IMR-90 (cell line): Measurements from ENCODE around the gene PLAAT4. TPM values are rescaled to one million over a fixed set of nuclear protein-coding genes. Genes with fewer than 3 reads are reported as not detected.

Source experiments
- ATAC-seq: fragments of 200-7000 bp; cut with Tn5 transposase; 2 replicates; pipeline ENCODE4 v1.9.1; 2020; ENCODE audit warnings: low read depth, mild to moderate bottlenecking, moderate library complexity
- BruUV-seq: library from RNA; stranded (reverse); fragments of 400-500 nt; replicated peaks from 2 replicates; lab custom pipeline; 2021; lab: Mats Ljungman, UMichigan
- CTCF ChIA-PET: fragments of 300-600 bp; formaldehyde crosslinking; extraction: SDS; loops from one replicate; lab custom pipeline; 2021; ENCODE audit warnings: antibody characterized with exemption; lab: Yijun Ruan, JAX
- POLR2A ChIA-PET: fragments of 300-600 bp; sonication (Branson Sonifier 250); formaldehyde crosslinking; loops from one replicate; lab custom pipeline; 2022; ENCODE audit warnings: antibody characterized with exemption; ENCODE audit not compliant: unreplicated experiment; lab: Charles Lee
- DNase-seq: peaks from one replicate; pipeline ENCODE4 v3.0.0; 2013
- H2AFZ ChIP-seq: replicated peaks from 2 replicates; pipeline ENCODE3; 2013; ENCODE audit warnings: low read length, mild to moderate bottlenecking; ENCODE audit not compliant: poor library complexity
- H2AK5ac ChIP-seq: 2 replicates; pipeline ENCODE4 v1.6.1; 2013; ENCODE audit warnings: low read depth, low read length, inconsistent platforms
- H2AK9ac ChIP-seq: replicated peaks from 2 replicates; pipeline ENCODE3; 2013; ENCODE audit warnings: mild to moderate bottlenecking, low read depth, low read length, moderate library complexity; ENCODE audit not compliant: poor library complexity
- H2BK120ac ChIP-seq: 2 replicates; pipeline ENCODE4 v1.6.1; 2013; ENCODE audit warnings: low read depth, low read length, inconsistent platforms
- H2BK15ac ChIP-seq: 3 replicates; pipeline ENCODE4 v1.6.1; 2013; ENCODE audit warnings: low read depth, low read length, inconsistent platforms
- H2BK20ac ChIP-seq: 2 replicates; pipeline ENCODE4 v1.6.1; 2013; ENCODE audit warnings: low read depth, mild to moderate bottlenecking, inconsistent platforms, low read length, moderate library complexity
- H2BK5ac ChIP-seq: 2 replicates; pipeline ENCODE4 v1.6.1; 2013; ENCODE audit warnings: mild to moderate bottlenecking, low read depth, low read length, inconsistent platforms; ENCODE audit not compliant: poor library complexity, severe bottlenecking
- H3K14ac ChIP-seq: replicated peaks from 2 replicates; pipeline ENCODE4 v1.6.1; 2013; ENCODE audit warnings: low read depth, low read length, inconsistent platforms
- H3K18ac ChIP-seq: 2 replicates; pipeline ENCODE4 v1.6.1; 2013; ENCODE audit warnings: low read depth, low read length, control low read depth
- H3K23ac ChIP-seq: 2 replicates; pipeline ENCODE4 v1.6.1; 2013; ENCODE audit warnings: low read depth, low read length, inconsistent platforms
- H3K27ac ChIP-seq: 2 replicates; pipeline ENCODE4 v1.5.1; 2013; ENCODE audit warnings: mild to moderate bottlenecking, control low read depth, low read length; ENCODE audit not compliant: insufficient read depth
- H3K27me3 ChIP-seq: 2 replicates; pipeline ENCODE4 v1.6.1; 2013; ENCODE audit warnings: low read length; ENCODE audit not compliant: control insufficient read depth, insufficient read depth
- H3K36me3 ChIP-seq: 2 replicates; pipeline ENCODE4 v1.6.1; 2013; ENCODE audit warnings: low read length, mixed read lengths; ENCODE audit not compliant: control insufficient read depth, insufficient read depth
- H3K4ac ChIP-seq: 2 replicates; pipeline ENCODE4 v1.6.1; 2013; ENCODE audit warnings: low read depth, low read length, inconsistent platforms
- H3K4me1 ChIP-seq: 2 replicates; pipeline ENCODE4 v1.6.1; 2013; ENCODE audit warnings: low read length, mixed read lengths; ENCODE audit not compliant: control insufficient read depth, insufficient read depth
- H3K4me2 ChIP-seq: 2 replicates; pipeline ENCODE4 v1.6.1; 2013; ENCODE audit warnings: low read depth, mild to moderate bottlenecking, control low read depth, low read length, moderate library complexity
- H3K4me3 ChIP-seq: 2 replicates; pipeline ENCODE4 v1.5.1; 2013; ENCODE audit warnings: low read depth, mild to moderate bottlenecking, control low read depth, low read length, moderate library complexity; ENCODE audit not compliant: insufficient read depth
- H3K56ac ChIP-seq: 2 replicates; pipeline ENCODE4 v1.6.1; 2013; ENCODE audit warnings: low read length, inconsistent platforms; ENCODE audit not compliant: insufficient read depth; ENCODE audit errors: extremely low read depth
- H3K79me1 ChIP-seq, 2 experiments: 2 replicates each; pipeline ENCODE4 v1.6.1; 2013; ENCODE audit warnings: low read length in 2 of 2, inconsistent platforms in 1 of 2, low read depth in 1 of 2
- H3K9ac ChIP-seq: 2 replicates; pipeline ENCODE4 v1.6.1; 2013; ENCODE audit warnings: low read depth, low read length, control low read depth
- H3K9me1 ChIP-seq: 2 replicates; pipeline ENCODE4 v1.6.1; 2013; ENCODE audit warnings: low read length, inconsistent platforms; ENCODE audit not compliant: insufficient read depth
- H3K9me3 ChIP-seq: 2 replicates; pipeline ENCODE4 v1.6.1; 2013; ENCODE audit warnings: low read length; ENCODE audit not compliant: control insufficient read depth, insufficient read depth
- H4K20me1 ChIP-seq: 2 replicates; pipeline ENCODE4 v1.6.1; 2013; ENCODE audit warnings: low read length, inconsistent platforms; ENCODE audit not compliant: insufficient read depth
- H4K5ac ChIP-seq: 2 replicates; pipeline ENCODE4 v1.6.1; 2013; ENCODE audit warnings: mild to moderate bottlenecking, low read depth, low read length, control low read depth
- H4K8ac ChIP-seq, 2 experiments: 2 replicates each; pipeline ENCODE4 v1.6.1; 2013; ENCODE audit warnings: low read depth in 2 of 2, low read length in 2 of 2, control low read depth in 1 of 2, inconsistent platforms in 1 of 2
- H4K91ac ChIP-seq: 2 replicates; pipeline ENCODE4 v1.6.1; 2013; ENCODE audit warnings: low read depth, low read length, inconsistent platforms; ENCODE audit not compliant: insufficient read depth
- CEBPB ChIP-seq: IDR thresholded peaks from 2 replicates; pipeline ENCODE4 v1.6.1; 2012; ENCODE audit warnings: low read depth, low read length, improper control_type of control experiment
- WGBS, 2 experiments: methylation state at CpG; one replicate each; pipeline versions ENCODE4 v1.1.5 to v1.1.7; 2013; ENCODE audit warnings: missing lambda C conversion rate in 2 of 2; ENCODE audit not compliant: insufficient read length in 1 of 2; ENCODE audit errors: extremely low coverage in 2 of 2; 5-methylcytosine and 5-hydroxymethylcytosine counted together
- dilution Hi-C: fragments of 300-500 bp; cut with HindIII; formaldehyde crosslinking; loops from one replicate; pipeline ENCODE4 v1.14.3; 2018; ENCODE audit warnings: low sequenced_read_pairs; ENCODE audit not compliant: unreplicated experiment
- in situ Hi-C: fragments of 300-500 bp; cut with MboI; formaldehyde crosslinking; loops from 3 replicates; pipeline ENCODE4 v1.14.3; 2019; ENCODE audit warnings: low sequenced_read_pairs, inconsistent platforms, mixed read lengths
- intact Hi-C: fragments of 100-400 bp; cut with micrococcal nuclease; formaldehyde crosslinking; loops from 2 replicates; pipeline ENCODE4 v1.10.0; 2022
- polyA plus RNA-seq, 3 experiments: library from polyadenylated mRNA; depleted of rRNA; stranded (reverse); fragments of >200 nt; gene quantifications; 2 replicates each; pipeline ENCODE4 v1.2.3, GENCODE V29; 2012; ENCODE audit warnings: low replicate concordance in 1 of 3
- total RNA-seq: library from RNA; depleted of rRNA; stranded (reverse); fragments of >200 nt; gene quantifications from 2 replicates; pipeline ENCODE4 v1.2.3, GENCODE V29; 2012

Gene PLAAT4
- total and polyA plus RNA-seq, 2 of the 4 experiments (the other 2 are of a cell fraction), result 0.17 to 0.18 TPM

- H3K9me1 ChIP-seq, result peaks cover 2% of the 10 kb centered on the region; the same call in 1 of the 2 replicates
- ChIA-PET CTCF (no interaction called here), POLR2A (no interaction called here)
- no CpG with 5 or more reads among the region's 5 CpGs for WGBS, 2 experiments
- dilution Hi-C loops (no loop called here), in situ Hi-C loops (no loop called here), intact Hi-C loops (no loop called here)
- H4K5ac ChIP-seq, result no peak overlapping the region
- no peak overlapping the region for H4K91ac ChIP-seq
- no peak overlapping the region for H3K27ac ChIP-seq
- DNase-seq, result peak; percentile 17
- H2BK5ac ChIP-seq, result no peak overlapping the region
- H2AK5ac ChIP-seq, result no peak overlapping the region
- H3K9me3 ChIP-seq, result peaks cover 3% of the 10 kb centered on the region; the same call in 1 of the 2 replicates
- no peaks in the 10 kb centered on the region for H3K36me3 ChIP-seq
- H4K20me1 ChIP-seq, result no peaks in the 10 kb centered on the region
- no peak overlapping the region for H3K14ac ChIP-seq
- H3K4me2 ChIP-seq, result no peak overlapping the region
- no peak overlapping the region for H3K4ac ChIP-seq
- no TSS peak for BruUV-seq
- no peak overlapping the region for H2BK20ac ChIP-seq
- no peak overlapping the region for H3K9ac ChIP-seq
- H3K18ac ChIP-seq, result no peak overlapping the region
- no peak overlapping the region for H2AK9ac ChIP-seq
- H2AFZ ChIP-seq, result no peak overlapping the region
- H3K4me3 ChIP-seq, result no peak overlapping the region
- ATAC-seq, result no peak
- H4K8ac ChIP-seq, result no peak overlapping the region
- peaks cover 6% of the 10 kb centered on the region; the same call in 1 of the 2 replicates for H3K4me1 ChIP-seq
- no peak overlapping the region for H3K23ac ChIP-seq
- H3K56ac ChIP-seq, result no peak overlapping the region
- H3K27me3 ChIP-seq, result peaks cover under 1% of the 10 kb centered on the region; the same call in 1 of the 2 replicates
- no peak for TF ChIP-seq CEBPB
- H2BK15ac ChIP-seq, result no peak overlapping the region
- no peaks in the 10 kb centered on the region for H3K79me1 ChIP-seq
- no peak overlapping the region for H2BK120ac ChIP-seq
Measured at GRCh38 chr11:63520606-63521170, 15.9 kb upstream of the PLAAT4 start.
